BJ (cell line): ENCODE results near the gene CSF1. TPM values are rescaled to one million over a fixed set of nuclear protein-coding genes. Genes with fewer than 3 reads are reported as not detected.

ENCODE experiments used
- polyA plus RNA-seq: library from polyadenylated mRNA; depleted of rRNA; stranded (reverse); fragments of >200 nt; gene quantifications from 2 replicates; pipeline ENCODE4 v1.2.3, GENCODE V29; 2011; rRNA removed

CSF1 gene
- polyA plus RNA-seq, 1 experiment = 48.4 TPM

Other genes starting within 250 kb of the CSF1 start
- 49.0 and 62.3 TPM in 2 replicates for gene GSTM2, start 242.8 kb upstream of the CSF1 start, polyA plus RNA-seq
- 0.47 and 1.0 TPM in 2 replicates for gene GSTM1, start 223.0 kb upstream of the CSF1 start, polyA plus RNA-seq
- 1.5 and 2.2 TPM in 2 replicates for gene GSTM5, start 198.6 kb upstream of the CSF1 start, polyA plus RNA-seq
- gene GSTM3, start 169.8 kb upstream of the CSF1 start, polyA plus RNA-seq = 113 and 172 TPM in 2 replicates
- not detected in 2 replicates for gene EPS8L3, start 146.9 kb upstream of the CSF1 start, polyA plus RNA-seq
- 95.5 and 105 TPM in 2 replicates for gene AHCYL1, start 73.9 kb downstream of the CSF1 start, polyA plus RNA-seq
- 37.3 and 46.2 TPM in 2 replicates for gene STRIP1, start 123.8 kb downstream of the CSF1 start, polyA plus RNA-seq
- 4.3 and 5.7 TPM in 2 replicates for gene ALX3, start 159.8 kb downstream of the CSF1 start, polyA plus RNA-seq
- 22.9 and 34.8 TPM in 2 replicates for gene UBL4B, start 201.6 kb downstream of the CSF1 start, polyA plus RNA-seq
- 0.85 and 1.6 TPM in 2 replicates for gene SLC6A17, start 239.6 kb downstream of the CSF1 start, polyA plus RNA-seq